Left lung (tissue), 10 donors: ENCODE results near the gene EPHB2. TPM values are rescaled to one million over a fixed set of nuclear protein-coding genes. Genes with fewer than 3 reads are reported as not detected.

Experiments
- ATAC-seq: fragments of 200-7000 bp; cut with Tn5 transposase; one replicate; pipeline ENCODE4 v1.9.1; 2020; ENCODE audit warnings: moderate library complexity
- DNase-seq, 4 donors: peaks; one replicate each; pipeline ENCODE4 v3.0.0-alpha.2; 2013 to 2020
- H3K27ac ChIP-seq, 2 donors: fragments of 200-600 bp; sonication (generic) in 1 of 2; one replicate each; pipeline versions ENCODE4 v1.5.0 to v1.8.0; 2020 to 2021
- H3K27me3 ChIP-seq, 2 donors: fragments of 200-600 bp; sonication (generic) in 1 of 2; one replicate each; pipeline versions ENCODE4 v1.5.0 to v1.8.0; 2020 to 2021
- H3K36me3 ChIP-seq, 2 donors: fragments of 200-600 bp; sonication (generic) in 1 of 2; one replicate each; pipeline versions ENCODE4 v1.5.0 to v1.8.0; 2020 to 2021
- H3K4me1 ChIP-seq, 2 donors: fragments of 200-600 bp; one replicate each; pipeline ENCODE4 v1.8.0; 2021
- H3K4me3 ChIP-seq, 2 donors: fragments of 200-600 bp; sonication (generic) in 1 of 2; one replicate each; pipeline versions ENCODE4 v1.5.0 to v1.8.0; 2020 to 2021; ENCODE audit warnings: mild to moderate bottlenecking in 1 of 2
- H3K9me3 ChIP-seq, 2 donors: fragments of 200-600 bp; sonication (generic) in 1 of 2; one replicate each; pipeline versions ENCODE4 v1.5.0 to v1.8.0; 2020 to 2021
- CTCF ChIP-seq, 2 donors: fragments of 200-600 bp; sonication (generic) in 1 of 2; IDR thresholded peaks; one replicate each; pipeline versions ENCODE4 v1.5.0 to v1.8.0; 2021; ENCODE audit warnings: antibody characterized with exemption in 2 of 2
- intact Hi-C, 2 donors: fragments of 100-400 bp; cut with DNase I; formaldehyde crosslinking; loops; one replicate each; pipeline versions ENCODE4 v1.11.2 to v1.14.2; 2022
- polyA plus RNA-seq, 6 donors: library from polyadenylated mRNA; unstranded; fragments of 120-200 nt; gene quantifications; one replicate each; pipeline ENCODE4 v1.2.1, GENCODE V29; 2013; ENCODE audit not compliant: insufficient read length in 6 of 6
- total RNA-seq, 2 donors: library from RNA; stranded (reverse); fragmentation: NEBNext Ultra II Directional; extraction: Animal tissue kit (Norgen Biotek cat#: 25700); gene quantifications; one replicate each; pipeline ENCODE4 v1.2.1, GENCODE V29; 2021
- donor health status: DM: no; HTN: yes; CAD: no.
- donor health status: DM: no; HTN: no; CAD: no.

EPHB2 gene
- total and polyA plus RNA-seq, 8 donors = 11.3 to 21.0 (median 17.2) TPM

GRCh38 chr1:22930240-22930912, 219.7 kb downstream of the EPHB2 start:
- H3K36me3 ChIP-seq = no peaks in the 10 kb centered on the region
- H3K4me3 ChIP-seq = no peak overlapping the region
- no peak overlapping the region for H3K27ac ChIP-seq
- DNase-seq (peak in 2 of 4 donors; percentile 10 to 38), ATAC-seq (peak; percentile 93)
- H3K4me1 ChIP-seq = no peaks in the 10 kb centered on the region
- TF ChIP-seq CTCF (IDR thresholded peaks at IDR 0.05) = peak; percentile 59 to 63
- peaks cover 0 to 10% of the 10 kb centered on the region in 2 donors for H3K27me3 ChIP-seq
- no peaks in the 10 kb centered on the region for H3K9me3 ChIP-seq
- intact Hi-C loops = no loop called here

DNA sequence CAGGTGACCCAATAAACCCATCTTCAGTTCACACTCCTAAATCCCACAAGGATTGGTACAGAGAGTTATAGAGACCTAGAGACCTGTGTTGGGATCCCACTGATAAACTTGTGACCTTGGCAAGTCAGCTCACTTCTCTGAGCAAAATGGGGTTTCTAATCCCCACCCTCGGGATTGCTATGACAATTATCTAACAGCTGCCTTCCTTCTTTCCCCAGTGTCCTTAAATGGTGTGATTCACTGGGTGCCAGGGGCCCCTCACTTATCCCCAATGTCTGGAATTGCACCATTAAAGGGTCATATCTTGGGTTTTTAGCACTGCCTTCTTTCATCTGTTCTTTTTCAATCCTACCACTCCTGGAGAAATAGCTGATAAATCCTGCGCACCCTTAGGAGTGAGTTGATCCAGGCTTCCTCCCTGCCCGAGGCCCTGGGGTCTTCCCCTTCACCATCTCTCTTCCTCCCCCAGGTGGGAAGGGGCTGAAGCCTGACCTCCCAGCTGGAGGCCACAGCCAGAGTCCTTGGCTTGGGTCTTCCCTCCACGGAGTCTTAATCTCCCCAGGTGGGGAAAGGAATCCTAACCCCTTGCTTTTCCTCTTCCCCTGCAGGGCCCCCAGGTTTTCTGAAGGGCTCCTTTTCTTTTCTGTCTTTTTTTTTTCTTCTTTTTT, 222.3 kb downstream of the EPHB2 start:
- Histone ChIP-seq H3K9me3 (no peaks in the 10 kb centered on the region), H3K4me3 (no peak overlapping the region), H3K27me3 (peaks cover 0 to 8% of the 10 kb centered on the region in 2 donors), H3K27ac (no peak overlapping the region), H3K36me3 (no peaks in the 10 kb centered on the region), H3K4me1 (no peaks in the 10 kb centered on the region)
- no peak for TF ChIP-seq CTCF (IDR thresholded peaks at IDR 0.05)
- ATAC-seq (no peak), DNase-seq (no peak)
- intact Hi-C loops = no loop called here

DNA sequence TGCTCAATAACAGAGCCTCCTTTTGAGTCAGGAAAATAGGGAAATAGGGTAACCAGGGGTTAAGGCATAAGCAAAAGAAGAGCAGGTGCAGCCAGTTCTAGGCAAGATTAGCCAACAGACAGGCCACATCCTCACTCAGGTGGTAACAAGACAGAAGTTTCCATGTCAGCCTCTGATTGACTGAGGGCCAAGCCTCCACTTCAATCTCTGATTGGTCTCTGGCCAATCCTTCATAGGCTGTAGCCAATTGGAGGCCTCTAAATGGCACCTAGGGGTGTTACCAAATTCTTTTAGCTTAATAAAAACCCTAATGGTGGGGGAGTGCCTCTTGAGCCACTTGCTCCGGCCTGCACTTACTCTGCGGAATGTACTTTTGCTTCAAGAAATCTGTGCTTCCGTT, 224.8 kb downstream of the EPHB2 start:
- DNase-seq = no peak
- intact Hi-C loops = no loop called here
- TF ChIP-seq CTCF (IDR thresholded peaks at IDR 0.05) = no peak
- peaks cover 0 to 4% of the 10 kb centered on the region in 2 donors for H3K9me3 ChIP-seq
- H3K4me3 ChIP-seq = no peak overlapping the region
- H3K27me3 ChIP-seq = peaks cover 0 to 4% of the 10 kb centered on the region in 2 donors
- no peak for ATAC-seq
- H3K27ac ChIP-seq = no peak overlapping the region
- no peaks in the 10 kb centered on the region for H3K36me3 ChIP-seq
- no peaks in the 10 kb centered on the region for H3K4me1 ChIP-seq

- Histone ChIP-seq H3K27me3 (peaks cover 0 to 4% of the 10 kb centered on the region in 2 donors), H3K27ac (no peak overlapping the region), H3K36me3 (no peaks in the 10 kb centered on the region), H3K9me3 (peaks cover 0 to 12% of the 10 kb centered on the region in 2 donors), H3K4me1 (no peaks in the 10 kb centered on the region), H3K4me3 (no peak overlapping the region)
- DNase-seq (no peak), ATAC-seq (no peak)
- intact Hi-C loops = no loop called here
- no peak for TF ChIP-seq CTCF (IDR thresholded peaks at IDR 0.05)
Measured at GRCh38 chr1:22936681-22937080, 226.0 kb downstream of the EPHB2 start.

GRCh38 chr1:22941257-22941656, 230.6 kb downstream of the EPHB2 start:
- ATAC-seq (no peak), DNase-seq (no peak)
- Histone ChIP-seq H3K27ac (no peak overlapping the region), H3K36me3 (no peaks in the 10 kb centered on the region), H3K4me3 (no peak overlapping the region), H3K27me3 (peaks cover 0 to 15% of the 10 kb centered on the region in 2 donors), H3K4me1 (no peaks in the 10 kb centered on the region), H3K9me3 (peaks cover 0 to 13% of the 10 kb centered on the region in 2 donors)
- no peak for TF ChIP-seq CTCF (IDR thresholded peaks at IDR 0.05)
- intact Hi-C loops = no loop called here
